Hindlimb muscle (tissue), 1 donor: ENCODE data around the gene PVALB. TPM values are rescaled to one million over a fixed set of nuclear protein-coding genes. Genes with fewer than 3 reads are reported as not detected.

Experiments
- DNase-seq: peaks from one replicate; pipeline ENCODE4 v3.0.0-alpha.2; 2013
- polyA plus RNA-seq: library from polyadenylated mRNA; unstranded; fragments of 120-200 nt; gene quantifications from one replicate; pipeline ENCODE4 v1.2.1, GENCODE V29; 2013; ENCODE audit not compliant: insufficient read length

PVALB gene, protein sequence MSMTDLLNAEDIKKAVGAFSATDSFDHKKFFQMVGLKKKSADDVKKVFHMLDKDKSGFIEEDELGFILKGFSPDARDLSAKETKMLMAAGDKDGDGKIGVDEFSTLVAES
- 14.3 TPM for polyA plus RNA-seq

DNA sequence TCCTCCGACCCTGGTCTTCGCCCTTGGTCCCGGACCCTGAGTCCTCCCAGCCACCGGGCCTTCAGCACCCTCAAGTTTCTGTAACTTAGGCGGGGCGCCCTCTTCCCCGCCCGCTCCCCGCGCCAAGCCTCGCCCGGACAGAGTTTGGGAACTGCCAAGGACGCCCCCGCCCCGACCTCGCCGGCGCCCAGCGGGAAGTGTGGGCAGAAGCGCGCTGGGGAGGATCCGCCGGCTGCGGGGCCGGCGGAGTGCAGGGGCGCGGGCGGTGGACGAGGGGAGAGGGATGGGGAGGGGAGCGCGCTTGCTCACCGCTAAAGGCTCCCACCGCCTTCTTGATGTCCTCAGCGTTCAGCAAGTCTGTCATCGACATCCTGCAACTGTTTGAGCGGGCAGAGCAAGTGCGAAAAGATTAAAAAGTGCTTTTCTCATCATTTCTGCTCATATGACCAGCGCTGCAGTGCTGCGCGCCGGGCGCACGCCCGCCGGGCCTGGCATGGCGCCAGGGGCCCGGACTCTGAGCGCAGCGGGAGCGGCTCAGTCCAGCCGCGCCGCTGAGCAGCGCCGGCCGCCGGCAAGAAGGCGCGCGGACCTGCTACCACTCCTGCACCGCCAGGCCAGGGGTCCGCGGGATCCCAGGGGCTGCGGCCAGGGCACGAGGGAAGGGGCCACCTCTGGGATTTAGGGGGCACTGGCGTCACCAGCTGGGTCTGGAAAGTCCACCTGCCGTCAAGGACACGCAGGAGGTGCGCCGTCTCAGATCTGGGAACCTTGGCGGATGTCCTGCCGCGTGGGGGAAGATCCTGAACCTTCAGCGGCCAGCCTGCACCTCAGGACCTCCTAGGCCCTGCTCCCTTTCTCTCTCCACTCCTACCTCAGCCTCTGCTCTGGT lies at the start of gene PVALB:
Gene PVALB, minus strand, starts transcription at position 400 of the 889 bp plus-strand sequence. Its CDS starts 30 bp downstream, at position 370.
- DNase-seq, result peak; percentile 66

DNA sequence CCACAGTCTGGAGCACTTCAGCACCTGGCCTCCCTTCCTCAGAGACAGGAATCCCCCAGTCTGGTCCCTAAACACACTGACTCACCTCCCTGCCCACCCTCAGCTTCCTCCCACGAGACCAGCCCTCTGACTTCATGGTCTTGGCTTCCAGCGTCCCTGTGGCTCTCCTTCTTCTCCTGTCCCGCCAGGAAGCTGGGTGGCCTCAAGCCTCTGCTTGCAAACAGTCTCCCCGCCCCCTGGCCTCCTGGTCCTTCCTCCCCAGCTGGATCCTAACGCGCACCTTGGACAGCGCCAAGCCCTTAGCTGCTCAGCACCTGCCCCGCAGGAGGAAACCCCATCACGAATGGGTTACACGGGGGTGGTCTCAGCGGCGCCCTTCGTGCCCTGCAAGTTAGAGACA lies 48.5 kb upstream of the PVALB start:
- DNase-seq, result no peak

DNA sequence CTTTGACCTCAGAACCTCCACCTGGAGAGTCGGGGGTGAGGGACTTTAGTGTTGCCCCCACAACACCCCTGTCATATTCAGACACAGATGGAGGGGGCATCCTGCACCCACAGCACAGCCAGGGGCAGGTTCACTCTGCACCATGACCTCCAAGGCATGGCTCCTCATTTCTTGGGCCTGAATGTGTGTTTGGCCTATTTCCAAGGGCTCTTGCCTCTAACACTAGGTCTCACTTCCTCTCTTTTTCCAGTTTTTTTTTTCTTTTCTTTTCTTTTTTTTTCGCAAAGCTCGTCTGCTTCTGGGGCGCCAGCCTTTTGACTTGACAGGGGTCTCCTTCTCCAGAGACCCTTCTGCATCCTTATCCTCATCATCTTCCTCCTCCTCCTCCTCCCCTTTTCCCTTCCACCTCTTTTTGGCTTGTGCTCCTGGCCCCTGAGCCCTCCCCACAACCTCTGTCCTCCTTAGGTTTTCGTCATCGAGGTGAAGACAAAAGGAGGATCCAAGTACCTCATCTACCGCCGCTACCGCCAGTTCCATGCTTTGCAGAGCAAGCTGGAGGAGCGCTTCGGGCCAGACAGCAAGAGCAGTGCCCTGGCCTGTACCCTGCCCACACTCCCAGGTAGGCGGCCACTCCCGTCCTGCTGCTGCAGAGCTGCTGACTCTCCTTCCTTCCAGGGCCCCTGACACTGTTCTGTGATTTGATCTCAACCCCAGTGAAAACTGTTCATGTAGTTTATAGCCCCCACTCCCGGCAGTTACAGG lies 47.8 kb upstream of the PVALB start:
- DNase-seq, result no peak

DNA sequence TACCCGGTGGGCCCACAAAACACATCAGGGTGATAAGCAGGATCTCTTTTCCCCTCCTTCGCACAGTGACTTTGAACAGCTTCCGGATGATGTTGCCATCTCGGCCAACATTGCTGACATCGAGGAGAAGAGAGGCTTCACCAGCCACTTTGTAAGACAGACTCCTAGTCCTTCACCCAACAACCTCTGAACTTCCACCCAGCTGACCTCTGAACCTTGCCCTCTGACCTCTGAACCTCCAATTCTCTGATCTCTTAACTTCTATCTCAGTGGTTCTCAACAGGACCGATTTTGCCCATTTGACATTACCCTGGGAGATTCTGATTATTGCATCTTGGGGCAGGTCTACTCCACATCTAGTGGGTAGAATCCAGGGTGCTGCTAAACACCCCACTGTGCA lies 47.1 kb upstream of the PVALB start:
- no peak for DNase-seq

DNA sequence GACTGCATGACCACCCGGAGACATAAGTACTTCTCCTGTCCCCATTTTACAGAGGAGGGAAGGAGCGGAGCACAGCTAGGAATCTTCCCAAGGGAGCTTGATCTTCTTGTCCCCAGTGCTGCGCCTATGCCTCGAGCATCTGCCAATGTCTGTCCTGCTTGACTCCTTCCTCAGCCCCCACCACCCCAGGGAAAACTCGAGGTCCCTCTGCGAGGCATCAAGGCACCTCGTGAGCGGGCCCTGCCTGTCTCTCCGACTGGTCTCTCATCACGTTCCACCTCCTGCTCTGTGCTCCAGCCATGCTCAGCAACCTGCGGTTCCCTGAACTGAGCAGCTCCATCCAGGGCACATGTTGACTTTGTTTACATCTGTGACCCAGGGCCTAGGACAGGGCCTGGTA lies 46.4 kb upstream of the PVALB start:
- DNase-seq, result no peak

DNA sequence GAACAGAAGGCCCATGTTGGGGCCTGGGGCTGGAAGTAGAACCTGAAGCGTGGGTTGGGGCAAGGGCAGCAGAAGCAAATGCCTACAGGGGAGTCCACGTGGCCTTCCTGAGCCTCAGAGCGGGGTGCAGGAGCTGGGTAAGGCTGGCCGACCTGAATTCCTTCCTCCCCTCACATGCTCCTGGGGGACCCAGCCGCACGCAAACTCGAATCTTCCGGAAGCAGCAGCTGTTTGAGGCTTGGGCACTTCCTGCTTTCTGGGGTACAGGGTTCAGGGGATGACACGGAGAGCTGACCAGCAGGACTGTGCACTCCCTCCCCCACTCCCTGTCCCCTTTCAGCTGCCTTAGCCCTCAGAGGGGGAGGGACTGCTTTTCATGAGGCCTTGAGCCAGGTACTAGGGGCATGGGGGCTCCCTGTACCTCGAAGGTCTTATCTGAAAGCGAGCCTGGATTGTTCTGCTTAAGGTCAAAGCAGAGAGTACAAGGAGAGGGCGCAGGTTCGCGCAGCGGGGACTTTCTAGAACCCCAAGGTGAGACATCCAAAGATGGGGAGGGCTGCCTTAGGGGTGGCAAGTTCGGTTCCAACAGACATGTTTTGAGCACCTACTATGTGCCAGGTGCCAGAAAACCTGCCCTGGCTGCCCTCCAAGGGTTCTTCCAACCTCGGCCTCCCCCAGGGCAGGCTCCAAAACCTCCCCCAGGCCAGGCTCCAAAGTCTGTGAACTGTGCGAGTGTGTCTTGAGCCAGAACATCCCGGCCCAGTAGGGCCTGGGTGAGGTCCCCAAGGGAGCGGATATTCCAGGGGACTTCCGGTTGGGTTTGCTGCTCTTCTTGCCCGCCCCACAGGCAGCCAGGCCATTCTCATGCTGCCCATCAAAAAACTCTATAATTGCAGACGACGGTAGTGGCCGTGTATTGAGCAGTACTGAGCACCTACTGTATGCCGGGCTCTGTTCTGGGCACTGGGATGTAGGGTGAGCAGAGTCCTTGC lies 45.7 kb upstream of the PVALB start:
- peak; percentile 32 for DNase-seq

DNA sequence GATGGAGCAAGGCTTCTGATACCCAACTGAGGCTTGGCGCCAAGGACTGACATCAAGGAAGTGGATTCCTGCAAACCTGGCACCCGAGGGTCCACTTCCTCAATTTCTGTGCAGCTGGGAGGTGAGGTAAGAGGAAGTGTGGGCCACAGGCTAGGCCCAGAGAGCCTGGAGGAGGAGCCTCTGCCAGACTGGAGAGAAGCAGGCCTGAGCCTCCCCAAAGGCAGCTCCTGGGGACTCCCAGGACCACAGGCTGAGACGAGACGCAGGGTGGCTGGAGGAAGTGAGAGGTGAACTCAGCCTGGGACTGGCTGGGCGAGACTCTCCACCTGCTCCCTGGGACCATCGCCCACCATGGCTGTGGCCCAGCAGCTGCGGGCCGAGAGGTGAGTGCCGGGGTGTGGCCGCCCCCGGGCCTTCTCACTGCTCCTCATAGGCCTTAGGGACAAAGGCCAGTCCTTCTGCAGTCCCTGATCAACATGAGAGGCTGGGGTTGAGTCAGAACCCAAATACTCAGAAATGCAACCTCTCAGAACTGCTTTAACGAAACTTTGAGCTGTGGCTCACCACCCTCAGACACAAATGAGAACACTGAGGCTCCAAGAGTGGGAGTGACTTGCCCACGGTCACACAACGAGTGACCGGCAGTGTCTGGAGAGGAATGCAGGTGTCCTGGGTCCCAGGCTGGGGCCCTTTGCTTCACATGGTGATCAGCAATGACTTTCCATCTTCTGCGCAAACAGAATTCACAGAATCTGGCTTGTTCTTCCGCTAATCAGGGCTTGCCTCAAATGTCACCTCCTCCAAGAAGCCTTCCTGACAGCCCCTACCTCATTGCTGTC lies 44.2 kb upstream of the PVALB start, which contains the start of gene NCF4:
Gene NCF4, plus strand, starts transcription at position 186 of the 839 bp plus-strand sequence. Its CDS starts 166 bp downstream, at position 352.
- DNase-seq, result peak; percentile 36

DNA sequence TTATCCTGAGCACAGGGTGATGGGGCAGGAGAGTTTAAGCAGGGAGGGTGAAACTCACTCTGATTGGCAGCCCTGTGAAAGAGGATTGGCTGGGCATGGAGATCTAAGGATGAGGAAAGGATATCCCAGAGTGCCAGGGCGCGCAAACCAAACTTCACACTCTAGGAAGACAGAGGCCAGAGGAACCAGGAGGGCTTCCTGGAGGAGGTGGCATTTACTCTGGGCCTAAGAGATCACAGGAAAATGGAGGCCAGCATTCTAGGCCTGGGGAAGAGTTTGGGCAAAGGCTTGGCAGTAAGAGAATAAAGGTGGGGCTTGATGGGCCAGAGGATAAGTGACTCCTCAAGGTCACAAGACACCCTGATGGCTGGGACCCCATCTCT lies 43.6 kb upstream of the PVALB start:
- no peak for DNase-seq

DNA sequence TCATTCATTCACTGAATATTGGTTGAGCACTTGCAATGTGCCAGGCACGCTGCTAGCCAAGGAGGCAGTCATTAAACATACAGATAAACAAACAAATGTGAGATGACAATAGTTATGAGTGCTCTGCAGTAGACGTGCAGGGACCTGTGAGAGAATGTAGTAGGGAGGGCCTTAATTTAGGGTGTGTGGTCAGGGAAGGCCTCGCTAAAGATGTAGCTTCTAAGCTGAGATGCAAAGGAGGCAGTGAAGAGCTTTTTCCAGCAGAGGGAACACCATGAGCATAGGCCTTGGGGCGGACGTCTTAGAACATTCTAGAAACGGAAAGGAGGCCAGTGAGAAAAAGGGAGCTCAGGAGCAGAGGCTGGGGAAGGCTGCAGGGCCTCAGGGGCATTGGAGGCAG lies 43.2 kb upstream of the PVALB start:
- no peak for DNase-seq

DNA sequence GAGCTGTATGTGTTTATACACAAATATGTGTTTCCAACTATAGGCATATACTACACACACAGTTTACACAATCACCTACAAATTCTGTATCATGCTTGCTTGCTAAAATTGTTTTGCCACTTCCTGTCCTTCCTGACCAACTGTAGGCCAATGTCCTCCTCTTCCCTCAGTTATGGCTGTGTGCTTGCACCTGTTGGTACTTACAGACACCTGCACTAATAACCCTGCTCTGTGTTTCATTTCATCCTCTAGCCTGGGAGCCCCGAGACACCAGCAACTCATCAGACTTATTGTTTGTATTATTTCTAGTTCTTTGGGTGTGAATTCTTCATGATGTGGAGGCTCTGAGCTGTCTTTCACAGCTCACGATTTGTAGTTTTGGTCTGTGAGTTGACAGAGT lies 42.1 kb upstream of the PVALB start:
- no peak for DNase-seq

DNA sequence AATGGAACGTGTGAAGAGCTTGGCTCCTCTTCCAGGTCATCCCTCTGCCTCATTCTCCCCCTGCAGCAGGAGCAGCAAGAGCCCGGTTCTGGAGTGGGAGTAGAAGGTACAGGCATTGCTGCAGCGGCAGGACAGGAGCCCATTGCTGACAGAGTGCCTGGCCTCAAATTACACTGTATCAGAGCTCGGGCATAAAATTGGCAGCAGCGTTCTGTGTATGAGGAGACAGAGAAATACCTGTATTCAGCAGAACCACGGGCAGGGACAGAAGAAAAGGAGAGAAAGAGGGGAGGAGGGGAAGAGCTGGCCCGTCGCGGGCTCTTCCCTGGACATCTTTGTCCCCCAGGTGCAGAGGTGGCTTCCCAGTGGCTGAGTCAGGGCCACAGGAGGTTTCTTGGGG lies 41.3 kb upstream of the PVALB start:
- DNase-seq, result no peak

DNA sequence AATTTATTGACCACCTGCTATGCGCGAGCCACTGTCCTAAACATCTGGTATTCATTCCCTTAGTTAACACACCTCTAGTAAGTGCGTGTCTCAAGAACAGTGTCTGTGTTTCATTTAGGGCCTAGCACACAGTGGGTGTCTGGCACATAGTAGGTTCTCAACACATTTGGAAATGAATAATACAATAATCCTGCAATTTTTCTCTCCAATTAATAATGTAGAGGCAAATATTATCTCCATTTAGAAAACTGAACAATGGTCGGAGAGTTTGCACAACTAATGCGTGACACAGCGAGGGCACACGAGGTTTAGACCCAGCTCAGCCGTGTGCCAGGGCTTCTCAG lies 39.9 kb upstream of the PVALB start:
- no peak for DNase-seq

DNA sequence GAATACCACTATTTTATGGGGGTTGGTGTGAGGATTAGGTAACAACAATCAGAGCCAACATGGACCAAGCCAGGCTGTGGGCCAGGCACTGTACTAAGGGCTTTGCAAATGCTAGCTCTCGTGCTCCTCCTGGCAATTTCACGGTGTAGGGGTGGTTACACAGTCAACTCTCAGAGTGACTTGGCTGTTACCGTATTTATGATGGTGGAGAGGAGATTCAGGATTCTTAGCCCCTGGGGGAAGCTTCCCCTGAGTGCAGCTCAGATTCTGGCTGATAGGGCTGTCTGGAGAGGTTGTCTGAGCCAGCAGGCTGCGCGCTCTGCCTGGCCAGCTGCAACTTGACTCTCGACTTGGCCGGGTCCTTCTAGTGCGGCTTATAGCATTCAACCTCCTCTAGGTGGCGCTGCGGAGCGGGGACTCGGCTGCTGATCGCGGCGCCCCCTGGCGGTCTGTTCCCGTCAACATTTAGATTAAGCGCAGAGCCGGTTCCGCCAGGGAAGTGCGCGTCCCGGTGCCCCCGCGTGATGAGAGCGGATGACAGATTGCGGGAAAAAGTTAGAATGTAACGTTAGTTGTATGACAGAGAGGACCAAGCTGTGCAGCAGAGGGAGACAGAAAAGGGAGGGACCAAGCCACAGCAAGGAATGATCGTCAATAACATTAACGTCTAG lies 39.4 kb upstream of the PVALB start:
- peak; percentile 93 for DNase-seq

DNA sequence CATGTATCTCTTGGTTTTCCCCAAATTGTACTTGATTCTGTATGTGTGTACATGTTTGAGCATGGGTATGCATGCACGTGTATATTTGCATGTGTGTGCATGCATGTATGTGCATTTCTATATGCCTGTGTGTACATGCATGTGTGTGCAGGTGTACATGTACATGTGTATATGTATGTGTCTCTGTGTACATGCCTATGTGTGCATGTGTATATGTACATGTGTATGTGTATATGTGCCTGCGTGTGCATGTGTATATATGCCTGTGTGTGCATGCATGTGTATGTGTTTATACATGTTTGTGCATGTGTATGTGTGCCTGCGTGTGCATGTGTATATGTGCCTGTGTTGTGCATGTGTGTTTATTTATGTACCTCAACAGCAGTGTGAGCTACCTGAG lies 38.6 kb upstream of the PVALB start:
- DNase-seq, result no peak

DNA sequence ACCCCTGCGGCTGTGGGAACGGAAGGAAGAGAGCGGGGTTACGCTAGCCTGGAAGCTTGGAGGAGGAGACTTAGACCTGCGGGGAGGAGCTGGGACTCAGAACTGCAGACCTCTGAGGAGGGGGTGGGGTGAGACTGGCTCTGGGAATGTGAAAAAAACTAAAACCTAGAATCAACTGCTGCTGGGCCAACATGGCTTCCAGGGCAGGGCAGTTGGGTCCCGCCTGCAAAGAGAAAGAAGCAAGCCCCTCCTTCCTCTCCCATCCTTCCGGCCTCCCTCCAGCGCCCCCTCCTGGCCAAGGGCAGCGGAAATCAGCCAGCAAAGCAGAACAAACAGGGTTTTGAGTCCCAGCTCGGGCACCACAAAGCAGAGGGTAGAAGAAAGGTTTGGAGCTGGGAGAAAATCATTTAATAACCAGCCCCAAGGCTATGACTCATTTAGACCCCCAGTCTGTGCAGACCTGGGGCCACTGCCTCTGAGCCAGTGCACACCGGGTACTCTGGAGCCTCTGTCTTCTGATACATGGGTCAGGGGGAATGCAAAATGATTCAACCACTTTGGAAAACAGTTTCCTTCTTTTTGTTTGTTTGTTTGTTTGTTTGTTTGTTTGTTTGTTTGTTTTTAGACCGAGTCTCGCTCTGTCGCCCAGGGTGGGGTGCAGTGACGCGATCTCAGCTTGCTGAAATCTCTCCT lies 36.7 kb upstream of the PVALB start:
- peak; percentile 43 for DNase-seq

DNA sequence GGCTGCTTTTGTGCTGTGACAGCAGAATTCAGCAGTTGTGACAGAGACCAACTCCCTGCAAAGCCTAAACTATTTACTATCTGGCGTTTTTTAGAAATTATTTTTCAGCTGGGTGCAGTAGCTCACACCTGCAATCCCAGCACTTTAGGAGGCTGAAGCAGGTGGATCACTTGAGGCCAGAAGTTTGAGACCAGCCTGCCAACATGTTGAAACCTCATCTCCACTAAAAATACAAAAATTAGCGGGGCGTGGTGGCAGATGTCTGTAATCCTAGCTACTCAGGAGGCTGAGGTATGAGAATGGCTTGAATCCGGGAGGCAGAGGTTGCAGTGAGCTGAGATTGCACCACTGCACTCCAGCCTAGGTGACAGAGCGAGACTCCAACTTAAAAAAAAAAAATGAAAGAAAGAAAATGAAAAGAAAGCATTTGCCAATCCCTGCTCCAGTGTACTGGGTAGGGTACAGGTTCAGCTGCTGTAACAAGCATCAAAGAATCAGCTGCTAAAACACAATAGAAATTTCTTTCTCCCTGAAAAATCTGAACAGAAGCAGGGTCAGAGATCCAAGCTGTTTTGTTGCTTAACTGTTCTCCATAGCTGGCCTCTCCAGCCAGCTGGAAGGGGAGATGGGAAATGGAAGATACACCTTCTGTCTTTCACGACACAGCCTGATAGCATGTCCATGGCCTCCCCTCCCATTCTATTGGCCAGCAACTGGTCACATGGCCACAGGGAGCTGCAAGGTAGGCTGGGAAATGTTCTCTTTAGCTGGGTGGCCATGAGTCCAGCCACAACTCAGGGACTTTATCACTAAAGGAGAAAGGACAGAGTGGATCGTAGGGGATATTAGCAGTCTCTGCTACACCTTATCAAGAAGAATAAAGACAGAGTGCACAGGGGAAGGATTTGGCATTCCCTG lies 35.5 kb upstream of the PVALB start:
- no peak for DNase-seq

DNA sequence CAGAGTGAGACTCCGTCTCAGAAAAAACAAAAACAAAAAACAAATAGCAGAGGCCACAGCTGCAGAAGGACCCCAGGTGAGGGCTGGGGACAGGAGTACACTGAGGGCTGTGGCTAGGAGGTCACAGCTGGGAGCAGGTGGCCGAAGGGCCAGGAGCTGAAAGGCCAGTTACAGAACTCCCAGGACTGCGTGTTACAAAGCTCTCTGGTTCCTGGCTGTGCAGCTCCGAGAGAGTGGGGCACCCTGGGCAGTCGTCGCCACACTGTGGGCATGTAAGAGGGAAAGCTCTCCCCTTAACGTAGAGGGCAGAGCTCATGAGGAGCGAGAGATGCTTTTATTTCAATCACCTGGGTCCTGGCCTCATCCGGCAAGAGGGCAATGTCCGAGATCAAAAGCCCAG lies 33.8 kb upstream of the PVALB start:
- no peak for DNase-seq

DNA sequence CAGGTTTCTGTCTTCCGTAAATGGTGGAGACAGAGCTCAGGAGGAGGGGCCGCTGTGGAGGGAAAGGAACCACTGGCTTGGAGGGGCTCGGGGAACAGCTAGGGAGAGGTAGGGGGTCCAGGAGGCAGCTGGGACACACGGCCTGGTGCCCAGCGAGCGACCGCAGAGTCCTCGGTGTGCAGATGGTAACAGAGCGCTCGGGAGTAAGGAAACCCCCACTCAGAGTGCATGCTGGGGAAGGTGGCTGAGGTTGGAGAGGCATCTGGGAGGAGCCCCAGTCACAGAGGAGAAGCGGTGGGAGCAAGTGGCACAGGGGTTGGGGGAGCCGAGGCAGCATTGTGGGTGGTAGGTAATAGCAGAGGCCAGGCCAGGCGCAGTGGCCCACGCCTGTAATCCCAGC lies 33.2 kb upstream of the PVALB start:
- DNase-seq, result no peak

DNA sequence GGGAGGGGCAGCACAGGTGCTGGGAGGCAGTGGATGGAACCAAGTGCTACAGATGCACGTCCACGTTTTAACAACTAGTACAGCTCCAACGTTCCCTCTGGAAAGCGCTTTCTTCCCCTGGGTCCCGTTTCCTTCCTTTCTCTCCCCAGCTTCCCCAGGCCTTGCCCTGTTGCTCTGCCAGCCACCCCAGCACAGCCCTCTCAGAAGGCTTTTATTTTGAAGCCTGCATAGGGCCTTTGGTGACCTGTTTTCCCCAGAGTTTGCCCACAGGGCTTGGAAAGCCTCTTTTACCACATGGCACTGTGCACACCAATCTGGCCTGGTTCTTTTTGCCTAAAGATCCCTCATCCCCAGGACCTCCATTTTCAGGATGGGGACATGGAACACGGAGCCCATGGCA lies 30.1 kb upstream of the PVALB start:
- DNase-seq, result no peak
